Smooth muscle cell of the coronary artery (primary cell): ENCODE results near the gene ZCCHC14. TPM values are rescaled to one million over a fixed set of nuclear protein-coding genes. Genes with fewer than 3 reads are reported as not detected.

Source experiments
- total RNA-seq: library from RNA; depleted of rRNA; stranded (reverse); fragments of >200 nt; gene quantifications from 2 replicates; pipeline ENCODE4 v1.2.3, GENCODE V29; 2014; ENCODE audit warnings: low replicate concordance

ZCCHC14 gene
- 7.6 and 9.0 TPM in 2 replicates for total RNA-seq

GRCh38 chr16:87492721-87493607, at the start of gene ZCCHC14:
TSS of gene ZCCHC14 (minus strand) at chr16:87493024. CDS start at chr16:87492238, 786 bp downstream.

DNA sequence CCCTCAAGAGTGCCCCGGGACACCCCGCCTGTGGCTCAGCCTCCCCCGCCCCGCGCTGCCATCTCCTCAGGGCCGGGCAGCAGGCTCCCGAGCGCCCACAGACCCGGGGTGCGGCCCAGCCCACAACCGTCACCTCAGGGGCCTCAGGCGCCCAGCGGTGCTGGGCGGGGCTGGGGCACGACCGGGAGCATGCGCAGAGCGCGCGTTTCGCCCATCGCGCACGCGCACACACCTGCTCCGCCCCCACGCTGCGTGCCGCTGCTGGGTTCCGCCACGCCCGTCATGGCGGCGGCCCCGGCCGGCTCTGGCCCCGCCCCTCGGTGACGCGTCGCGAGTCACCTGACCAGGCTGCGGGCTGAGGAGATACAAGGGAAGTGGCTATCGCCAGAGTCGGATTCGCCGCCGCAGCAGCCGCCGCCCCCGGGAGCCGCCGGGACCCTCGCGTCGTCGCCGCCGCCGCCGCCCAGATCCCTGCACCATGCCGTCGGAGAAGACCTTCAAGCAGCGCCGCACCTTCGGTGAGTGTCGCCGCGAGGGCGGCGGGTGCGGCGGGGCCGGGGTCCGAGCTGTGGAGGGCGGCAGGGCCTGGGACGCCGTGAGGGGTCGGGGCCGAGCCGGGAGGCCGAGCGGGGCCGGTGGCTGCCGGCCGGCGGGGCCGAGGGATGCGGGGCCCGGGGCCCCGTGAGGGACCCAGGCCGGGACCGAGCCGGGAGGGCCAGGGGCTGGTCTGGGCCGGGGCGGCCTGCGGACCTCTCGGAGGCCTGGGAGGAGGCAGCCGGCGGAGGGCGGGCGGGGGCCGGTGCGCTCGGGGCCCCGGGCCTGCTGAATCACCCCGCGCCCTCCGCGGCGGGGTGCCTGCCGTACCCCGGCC, 100.6 kb downstream of the ZCCHC14 start, which contains the start of gene MAP1LC3B:
MAP1LC3B (plus strand) TSS at position 387 of the 871 bp plus-strand sequence; CDS start at position 479, 92 bp downstream.

DNA sequence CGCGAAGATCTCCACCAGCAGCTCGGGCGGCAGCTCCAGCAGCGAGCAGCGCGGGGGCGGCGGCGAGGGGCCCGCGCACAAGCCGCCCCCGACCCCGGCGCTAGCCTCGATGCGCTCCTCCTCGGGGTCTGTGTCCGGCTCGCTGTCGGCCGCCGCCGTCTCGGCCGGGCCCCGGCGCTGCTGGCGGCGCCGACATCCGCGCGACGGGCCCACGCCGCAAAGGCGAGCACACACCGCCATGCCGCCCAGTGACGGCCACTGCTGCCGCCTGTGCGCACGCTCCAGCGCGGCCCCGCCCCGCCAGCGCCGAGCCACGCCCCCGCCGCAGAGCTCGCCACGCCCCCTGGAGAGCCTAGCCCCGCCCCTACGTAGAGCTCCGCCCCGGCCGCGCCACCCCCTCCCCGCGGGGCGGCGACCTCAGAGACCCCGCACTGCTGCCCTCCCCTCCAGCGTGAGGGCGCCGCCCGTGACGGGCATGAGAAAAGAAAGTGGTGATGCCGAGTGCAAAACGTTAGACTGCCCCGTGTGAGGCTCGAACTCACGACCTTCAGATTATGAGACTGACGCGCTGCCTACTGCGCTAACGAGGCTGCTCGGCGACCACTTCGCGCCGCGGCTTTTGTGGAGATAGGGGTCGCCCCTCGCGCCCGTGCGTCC, 109.2 kb downstream of the ZCCHC14 start, which contains the start of gene FBXO31:
FBXO31 (minus strand) TSS at position 272 of the 657 bp plus-strand sequence; CDS start at position 240, 32 bp downstream.

Other genes with a start within 250 kb of the ZCCHC14 start
- gene C16orf95, start 175.6 kb downstream of the ZCCHC14 start, total RNA-seq: 4.1 and 4.6 TPM in 2 replicates
- 17.8 and 47.2 TPM in 2 replicates for gene FBXO31, start 109.2 kb downstream of the ZCCHC14 start, total RNA-seq
- gene MAP1LC3B, start 100.7 kb downstream of the ZCCHC14 start, total RNA-seq: 17.4 and 24.7 TPM in 2 replicates
- gene JPH3, start 109.5 kb upstream of the ZCCHC14 start, total RNA-seq: not detected in 2 replicates